ENCODE data around the gene XYLT1. TPM values are rescaled to one million over a fixed set of nuclear protein-coding genes. Genes with fewer than 3 reads are reported as not detected.
A peak's percentile ranks its signal among the peaks of the same experiment; 100 is the strongest.

XYLT1 gene
- total and polyA plus RNA-seq, 2 of the 8 experiments (the other 6 are each of a cell fraction or from before 2014, with no cell fraction given) = 6.6 to 25.4 TPM

- Histone ChIP-seq H3K9me3 (ENCODE audit: insufficient read depth in 2 of 2, low read depth in 1 of 2, low read length in 1 of 2) (no peaks in the 10 kb centered on the region), H2BK120ac (replicated peaks; ENCODE audit: low read depth, low read length) (no peak overlapping the region), H2AK5ac (ENCODE audit: low read depth, low read length) (no peak overlapping the region), H3K9ac (replicated peaks in 1 of 4; ENCODE audit: extremely low read depth in 1 of 4, low read depth in 3 of 4, low read length in 3 of 4) (no peak overlapping the region), H3K27ac (ENCODE audit: low read depth, low read length) (no peak overlapping the region), H3K36me3 (ENCODE audit: control insufficient read depth in 2 of 4, insufficient read depth in 4 of 4, low read length in 3 of 4) (no peaks in the 10 kb centered on the region), H3K56ac (replicated peaks; ENCODE audit: insufficient read length, low read depth, low read length) (no peak overlapping the region), H3K4ac (replicated peaks; ENCODE audit: insufficient read length, low read depth, low read length) (no peak overlapping the region), H4K20me1 (replicated peaks in 1 of 2; ENCODE audit: control insufficient read depth in 1 of 2, insufficient read depth in 2 of 2, low read length in 2 of 2) (no peaks in the 10 kb centered on the region), H2BK20ac (ENCODE audit: low read length) (no peak overlapping the region; the same call in 1 of the 2 replicates), H3K4me1 (replicated peaks in 1 of 4; ENCODE audit: control insufficient read depth in 3 of 4, insufficient read depth in 4 of 4, low read length in 3 of 4) (peaks cover 0 to 3% (median 0%) of the 10 kb centered on the region in 4 experiments; a peak in 2 of 7 replicates), H4K5ac (ENCODE audit: insufficient read length, low read depth, low read length) (no peak overlapping the region), H3K79me2 (ENCODE audit: control insufficient read depth in 1 of 2, insufficient read depth in 2 of 2, low read length in 2 of 2) (peaks cover 0 to 22% of the 10 kb centered on the region in 2 experiments; a peak in 1 of 4 replicates), H2AFZ (ENCODE audit: low read length) (no peak overlapping the region), H2BK12ac (ENCODE audit: low read depth, low read length) (no peak overlapping the region; the same call in 1 of the 2 replicates), H3K23ac (ENCODE audit: insufficient read length) (no peak overlapping the region), H2BK15ac (ENCODE audit: low read length) (no peak overlapping the region), H2BK5ac (ENCODE audit: low read depth, low read length) (0 out of 2 replicates have a peak overlapping the region, but pooled peaks have one; percentile 1), H3K27me3 (replicated peaks in 1 of 4; ENCODE audit: control insufficient read depth in 3 of 4, extremely low read depth in 1 of 4, insufficient read depth in 3 of 4, low read length in 3 of 4) (no peaks in the 10 kb centered on the region; a peak in 1 of 7 replicates), H3K18ac (ENCODE audit: extremely low read depth, low read length) (no peak overlapping the region), H4K8ac (ENCODE audit: extremely low read depth, insufficient read depth, low read length) (no peak overlapping the region), H3K14ac (ENCODE audit: insufficient read length) (no peak overlapping the region), H3K4me3 (ENCODE audit: extremely low read depth in 1 of 4, insufficient read depth in 2 of 4, low read depth in 3 of 4, low read length in 4 of 4) (no peak overlapping the region), H4K91ac (replicated peaks; ENCODE audit: insufficient read length, low read length) (no peak overlapping the region), H3K79me1 (ENCODE audit: low read depth, low read length) (peaks cover 4% of the 10 kb centered on the region; the same call in 1 of the 2 replicates), H3K4me2 (ENCODE audit: insufficient read depth in 1 of 2, low read depth in 2 of 2, low read length in 2 of 2) (0 out of 4 replicates have a peak overlapping the region, but pooled peaks of 1 of the 2 experiments have one; percentile 19), H3K23me2 (ENCODE audit: low read depth, low read length) (no peaks in the 10 kb centered on the region)
- no peak for DNase-seq (ENCODE audit: low read depth in 1 of 2, low spot score in 2 of 2)
- no peak for FAIRE-seq
- ChIA-PET CTCF (ENCODE audit: partially characterized antibody) (interaction anchor here (0.6 to 1.3 kb wide), 2 partner anchors 25 to 93 kb away, joined by 3 read pairs; no protein-coding TSS in a partner anchor), POLR2A (ENCODE audit: partially characterized antibody) (interaction anchor here (0.9 kb wide), 1 partner anchor 10 kb away, joined by 4 read pairs; no protein-coding TSS in a partner anchor)
- 75% methylated on average over 5 of the region's 5 CpGs; no CpG with 5 or more reads in 1 of the 2 experiments for WGBS, 2 experiments (ENCODE audit: extremely low coverage in 1 of 2, insufficient coverage in 1 of 2, insufficient read length in 1 of 2, insufficient replicate concordance in 2 of 2, low coverage in 1 of 2, low lambda C conversion rate in 2 of 2, missing lambda C conversion rate in 1 of 2)
- TF ChIP-seq EZH2 (IDR thresholded peaks at IDR 0.05; ENCODE audit: low read depth, low read length, severe bottlenecking) (no peak), HDAC6 (IDR thresholded peaks at IDR 0.05; ENCODE audit: low read depth, low read length) (no peak), YY1 (IDR thresholded peaks at IDR 0.05; ENCODE audit: low read depth, low read length) (no peak), SRF (IDR thresholded peaks at IDR 0.05; ENCODE audit: low read depth, low read length) (no peak), E2F6 (IDR thresholded peaks at IDR 0.05) (peak; percentile 35; the same call in 1 of the 2 replicates)
These were observed 152.5 kb downstream of the XYLT1 start for GRCh38 chr16:17318238-17318637.

All from H1 (cell line).